Measurements from ENCODE around the gene AZIN2.

DNA sequence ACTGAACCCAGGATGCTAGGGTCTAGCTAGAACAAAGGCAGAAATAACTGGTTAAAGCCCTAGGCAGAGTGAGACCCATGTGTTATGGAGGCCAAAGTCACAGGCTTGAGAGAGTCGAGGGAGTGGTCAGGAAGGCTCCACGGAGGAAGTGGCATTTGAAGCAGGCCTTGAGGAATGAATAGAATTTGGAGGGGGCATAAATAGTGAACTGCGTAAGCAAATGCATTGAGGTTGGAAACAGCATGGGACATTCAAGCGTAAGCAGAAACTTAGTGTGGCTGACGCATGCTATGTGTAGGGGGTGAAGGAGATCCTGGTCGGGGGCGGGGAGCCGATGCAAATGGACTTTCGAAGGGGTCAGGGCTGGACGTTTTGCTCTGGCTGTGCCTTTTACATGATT, 11.5 kb downstream of the AZIN2 start:
- TF ChIP-seq, protein P1, sequence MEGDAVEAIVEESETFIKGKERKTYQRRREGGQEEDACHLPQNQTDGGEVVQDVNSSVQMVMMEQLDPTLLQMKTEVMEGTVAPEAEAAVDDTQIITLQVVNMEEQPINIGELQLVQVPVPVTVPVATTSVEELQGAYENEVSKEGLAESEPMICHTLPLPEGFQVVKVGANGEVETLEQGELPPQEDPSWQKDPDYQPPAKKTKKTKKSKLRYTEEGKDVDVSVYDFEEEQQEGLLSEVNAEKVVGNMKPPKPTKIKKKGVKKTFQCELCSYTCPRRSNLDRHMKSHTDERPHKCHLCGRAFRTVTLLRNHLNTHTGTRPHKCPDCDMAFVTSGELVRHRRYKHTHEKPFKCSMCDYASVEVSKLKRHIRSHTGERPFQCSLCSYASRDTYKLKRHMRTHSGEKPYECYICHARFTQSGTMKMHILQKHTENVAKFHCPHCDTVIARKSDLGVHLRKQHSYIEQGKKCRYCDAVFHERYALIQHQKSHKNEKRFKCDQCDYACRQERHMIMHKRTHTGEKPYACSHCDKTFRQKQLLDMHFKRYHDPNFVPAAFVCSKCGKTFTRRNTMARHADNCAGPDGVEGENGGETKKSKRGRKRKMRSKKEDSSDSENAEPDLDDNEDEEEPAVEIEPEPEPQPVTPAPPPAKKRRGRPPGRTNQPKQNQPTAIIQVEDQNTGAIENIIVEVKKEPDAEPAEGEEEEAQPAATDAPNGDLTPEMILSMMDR (IDR thresholded peaks at IDR 0.05), result no peak
- no peak for TF ChIP-seq POLR2A (IDR thresholded peaks at IDR 0.05)
